Measurements from ENCODE around the gene CALHM3. TPM values are rescaled to one million over a fixed set of nuclear protein-coding genes. Genes with fewer than 3 reads are reported as not detected.
A peak's percentile ranks its signal among the peaks of the same experiment; 100 is the strongest.

CALHM3 gene
- total RNA-seq, 1 experiment from 2014 or later: 0.13 TPM

- TF ChIP-seq ERG (CRISPR knock-in tag; IDR thresholded peaks at IDR 0.05): no peak
- TF ChIP-seq RELA (CRISPR knock-in tag; IDR thresholded peaks at IDR 0.05; ENCODE audit: borderline replicate concordance): no peak
- no peak for TF ChIP-seq ELF4 (CRISPR knock-in tag; IDR thresholded peaks at IDR 0.05; ENCODE audit: low read depth)
- no peak for TF ChIP-seq JAZF1 (CRISPR knock-in tag; IDR thresholded peaks at IDR 0.05)
- TF ChIP-seq, protein P1, sequence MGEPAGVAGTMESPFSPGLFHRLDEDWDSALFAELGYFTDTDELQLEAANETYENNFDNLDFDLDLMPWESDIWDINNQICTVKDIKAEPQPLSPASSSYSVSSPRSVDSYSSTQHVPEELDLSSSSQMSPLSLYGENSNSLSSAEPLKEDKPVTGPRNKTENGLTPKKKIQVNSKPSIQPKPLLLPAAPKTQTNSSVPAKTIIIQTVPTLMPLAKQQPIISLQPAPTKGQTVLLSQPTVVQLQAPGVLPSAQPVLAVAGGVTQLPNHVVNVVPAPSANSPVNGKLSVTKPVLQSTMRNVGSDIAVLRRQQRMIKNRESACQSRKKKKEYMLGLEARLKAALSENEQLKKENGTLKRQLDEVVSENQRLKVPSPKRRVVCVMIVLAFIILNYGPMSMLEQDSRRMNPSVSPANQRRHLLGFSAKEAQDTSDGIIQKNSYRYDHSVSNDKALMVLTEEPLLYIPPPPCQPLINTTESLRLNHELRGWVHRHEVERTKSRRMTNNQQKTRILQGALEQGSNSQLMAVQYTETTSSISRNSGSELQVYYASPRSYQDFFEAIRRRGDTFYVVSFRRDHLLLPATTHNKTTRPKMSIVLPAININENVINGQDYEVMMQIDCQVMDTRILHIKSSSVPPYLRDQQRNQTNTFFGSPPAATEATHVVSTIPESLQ (CRISPR knock-in tag; IDR thresholded peaks at IDR 0.05): no peak
- TF ChIP-seq HMGA2 (CRISPR knock-in tag; IDR thresholded peaks at IDR 0.05): no peak
- no peak for TF ChIP-seq TEAD4 (CRISPR knock-in tag; IDR thresholded peaks at IDR 0.05)
- TF ChIP-seq, protein P2, sequence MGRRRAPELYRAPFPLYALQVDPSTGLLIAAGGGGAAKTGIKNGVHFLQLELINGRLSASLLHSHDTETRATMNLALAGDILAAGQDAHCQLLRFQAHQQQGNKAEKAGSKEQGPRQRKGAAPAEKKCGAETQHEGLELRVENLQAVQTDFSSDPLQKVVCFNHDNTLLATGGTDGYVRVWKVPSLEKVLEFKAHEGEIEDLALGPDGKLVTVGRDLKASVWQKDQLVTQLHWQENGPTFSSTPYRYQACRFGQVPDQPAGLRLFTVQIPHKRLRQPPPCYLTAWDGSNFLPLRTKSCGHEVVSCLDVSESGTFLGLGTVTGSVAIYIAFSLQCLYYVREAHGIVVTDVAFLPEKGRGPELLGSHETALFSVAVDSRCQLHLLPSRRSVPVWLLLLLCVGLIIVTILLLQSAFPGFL (CRISPR knock-in tag; IDR thresholded peaks at IDR 0.05; ENCODE audit: borderline replicate concordance): no peak
- no peak for TF ChIP-seq TP53 (CRISPR knock-in tag; IDR thresholded peaks at IDR 0.05)
- TF ChIP-seq ZNF317 (CRISPR knock-in tag; IDR thresholded peaks at IDR 0.05; ENCODE audit: borderline replicate concordance, low read depth): no peak
Measured at GRCh38 chr10:103474077-103474476, 5.0 kb downstream of the CALHM3 start (continued).

DNA sequence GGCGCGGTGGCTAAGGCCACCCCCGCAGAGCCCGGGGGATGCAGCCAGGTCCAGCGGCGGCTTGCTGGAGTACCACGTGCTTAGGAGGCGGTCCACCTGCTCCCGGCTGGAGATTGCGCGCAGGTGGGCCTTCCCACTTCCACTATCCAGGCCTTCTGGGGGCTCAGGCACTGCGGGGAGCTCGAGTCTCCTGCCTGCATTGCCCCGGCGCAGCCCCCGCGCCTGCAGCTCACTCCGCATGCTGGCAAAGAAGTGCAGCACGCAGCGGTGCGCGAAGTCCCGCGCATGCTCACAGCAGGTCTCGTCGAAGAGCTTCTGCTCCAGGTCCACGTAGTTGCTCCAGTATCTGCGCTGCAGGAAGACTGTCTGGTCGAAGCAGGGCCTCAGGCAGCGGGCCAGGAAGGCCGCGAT lies 5.8 kb downstream of the CALHM3 start:
- Mint-ChIP-seq H3K27me3 (ENCODE audit: low read depth) (no peaks in the 10 kb centered on the region; the same call in 1 of the 2 replicates), H3K4me3 (no peak overlapping the region), H3K36me3 (no peaks in the 10 kb centered on the region), H3K27ac (no peak overlapping the region), H3K9me3 (no peaks in the 10 kb centered on the region), H3K4me1 (peaks cover 17% of the 10 kb centered on the region)
- no peak for TF ChIP-seq ATF1 (CRISPR knock-in tag; IDR thresholded peaks at IDR 0.05)
- TF ChIP-seq RELA (CRISPR knock-in tag; IDR thresholded peaks at IDR 0.05; ENCODE audit: borderline replicate concordance): no peak
- TF ChIP-seq NFYB (CRISPR knock-in tag; conservative IDR thresholded peaks at IDR 0.05; ENCODE audit: low read depth): no peak
- TF ChIP-seq, protein P2 (CRISPR knock-in tag; IDR thresholded peaks at IDR 0.05; ENCODE audit: borderline replicate concordance): no peak
- no peak for TF ChIP-seq MYBL2 (CRISPR knock-in tag; IDR thresholded peaks at IDR 0.05)
- POLR2A ChIA-PET: interaction anchor here (1.0 kb wide), 1 partner anchor 105 kb away, joined by 3 read pairs; no protein-coding TSS in a partner anchor
- ATAC-seq (no peak), DNase-seq (ENCODE audit: low spot score) (no peak)
- CTCF ChIA-PET: no interaction called here

- Mint-ChIP-seq H3K27ac (0 out of 2 replicates have a peak overlapping the region, but pooled peaks have one; percentile 37), H3K4me1 (peaks cover 17% of the 10 kb centered on the region), H3K9me3 (no peaks in the 10 kb centered on the region), H3K36me3 (no peaks in the 10 kb centered on the region), H3K27me3 (ENCODE audit: low read depth) (no peaks in the 10 kb centered on the region; the same call in 1 of the 2 replicates), H3K4me3 (no peak overlapping the region)
- ATAC-seq: no peak
- DNase-seq (ENCODE audit: low spot score): no peak
- ChIA-PET POLR2A (no interaction called here), CTCF (interaction anchor here (1.1 to 3.2 kb wide), 3 partner anchors 13 to 71 kb away, joined by 3 to 11 read pairs (median 3); no protein-coding TSS in a partner anchor)
- TF ChIP-seq FOXJ3 (CRISPR knock-in tag; IDR thresholded peaks at IDR 0.05; ENCODE audit: borderline replicate concordance) (no peak), NFE2L1 (CRISPR knock-in tag; IDR thresholded peaks at IDR 0.05) (no peak), OVOL2 (CRISPR knock-in tag; IDR thresholded peaks at IDR 0.05; ENCODE audit: borderline replicate concordance) (no peak), ATF1 (CRISPR knock-in tag; IDR thresholded peaks at IDR 0.05) (no peak), ZNF423 (CRISPR knock-in tag; IDR thresholded peaks at IDR 0.05) (no peak), TEAD1 (CRISPR knock-in tag; IDR thresholded peaks at IDR 0.05) (no peak), ZNF425 (CRISPR knock-in tag; conservative IDR thresholded peaks at IDR 0.05) (no peak)
- TF ChIP-seq, protein P3, sequence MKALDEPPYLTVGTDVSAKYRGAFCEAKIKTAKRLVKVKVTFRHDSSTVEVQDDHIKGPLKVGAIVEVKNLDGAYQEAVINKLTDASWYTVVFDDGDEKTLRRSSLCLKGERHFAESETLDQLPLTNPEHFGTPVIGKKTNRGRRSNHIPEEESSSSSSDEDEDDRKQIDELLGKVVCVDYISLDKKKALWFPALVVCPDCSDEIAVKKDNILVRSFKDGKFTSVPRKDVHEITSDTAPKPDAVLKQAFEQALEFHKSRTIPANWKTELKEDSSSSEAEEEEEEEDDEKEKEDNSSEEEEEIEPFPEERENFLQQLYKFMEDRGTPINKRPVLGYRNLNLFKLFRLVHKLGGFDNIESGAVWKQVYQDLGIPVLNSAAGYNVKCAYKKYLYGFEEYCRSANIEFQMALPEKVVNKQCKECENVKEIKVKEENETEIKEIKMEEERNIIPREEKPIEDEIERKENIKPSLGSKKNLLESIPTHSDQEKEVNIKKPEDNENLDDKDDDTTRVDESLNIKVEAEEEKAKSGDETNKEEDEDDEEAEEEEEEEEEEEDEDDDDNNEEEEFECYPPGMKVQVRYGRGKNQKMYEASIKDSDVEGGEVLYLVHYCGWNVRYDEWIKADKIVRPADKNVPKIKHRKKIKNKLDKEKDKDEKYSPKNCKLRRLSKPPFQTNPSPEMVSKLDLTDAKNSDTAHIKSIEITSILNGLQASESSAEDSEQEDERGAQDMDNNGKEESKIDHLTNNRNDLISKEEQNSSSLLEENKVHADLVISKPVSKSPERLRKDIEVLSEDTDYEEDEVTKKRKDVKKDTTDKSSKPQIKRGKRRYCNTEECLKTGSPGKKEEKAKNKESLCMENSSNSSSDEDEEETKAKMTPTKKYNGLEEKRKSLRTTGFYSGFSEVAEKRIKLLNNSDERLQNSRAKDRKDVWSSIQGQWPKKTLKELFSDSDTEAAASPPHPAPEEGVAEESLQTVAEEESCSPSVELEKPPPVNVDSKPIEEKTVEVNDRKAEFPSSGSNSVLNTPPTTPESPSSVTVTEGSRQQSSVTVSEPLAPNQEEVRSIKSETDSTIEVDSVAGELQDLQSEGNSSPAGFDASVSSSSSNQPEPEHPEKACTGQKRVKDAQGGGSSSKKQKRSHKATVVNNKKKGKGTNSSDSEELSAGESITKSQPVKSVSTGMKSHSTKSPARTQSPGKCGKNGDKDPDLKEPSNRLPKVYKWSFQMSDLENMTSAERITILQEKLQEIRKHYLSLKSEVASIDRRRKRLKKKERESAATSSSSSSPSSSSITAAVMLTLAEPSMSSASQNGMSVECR (CRISPR knock-in tag; IDR thresholded peaks at IDR 0.05; ENCODE audit: borderline replicate concordance): no peak
Measured at GRCh38 chr10:103472005-103472404, 7.0 kb downstream of the CALHM3 start.

Measured in WTC11 (cell line).